SK-N-SH (cell line): ENCODE data around the gene VAMP2. TPM values are rescaled to one million over a fixed set of nuclear protein-coding genes. Genes with fewer than 3 reads are reported as not detected.

Experiments used
- CTCF ChIA-PET: fragments of 300-600, 350-600 bp; formaldehyde crosslinking; extraction: SDS; loops from one replicate; lab custom pipeline; 2021; lab: Yijun Ruan, JAX
- POLR2A ChIA-PET: fragments of 350-600 bp; sonication (Branson Sonifier 250); formaldehyde crosslinking; extraction: SDS; loops from one replicate; lab custom pipeline; 2020; ENCODE audit warnings: antibody characterized with exemption, inconsistent platforms; lab: Yijun Ruan, JAX
- DNase-seq: peaks from one replicate; pipeline ENCODE4 v3.0.0; 2012
- H2AFZ ChIP-seq: fragments of 200-600 bp; sonication (generic); 2 replicates; pipeline ENCODE4 v1.8.1; 2016; ENCODE audit warnings: antibody characterized with exemption, mild to moderate bottlenecking, low read depth
- H3F3A ChIP-seq: fragments of 200-600 bp; sonication (generic); replicated peaks from 2 replicates; pipeline ENCODE3; 2016; ENCODE audit warnings: antibody characterized with exemption, mild to moderate bottlenecking; ENCODE audit not compliant: insufficient read depth
- H3K27ac ChIP-seq, 2 experiments: fragments of 200-500 bp in 1 of 2; fragments of 200-600 bp in 1 of 2; sonication (Bioruptor generic) in 1 of 2; sonication (generic), shearing (Covaris generic) in 1 of 2; 2 replicates each; pipeline versions ENCODE4 v1.5.1 to v1.6.1; 2014 to 2016; ENCODE audit warnings: low read depth in 2 of 2, inconsistent platforms in 1 of 2, low read length in 1 of 2, mild to moderate bottlenecking in 1 of 2, mixed read lengths in 1 of 2
- H3K27me3 ChIP-seq: fragments of 200-600 bp; sonication (generic), shearing (Covaris generic); 2 replicates; pipeline ENCODE4 v1.6.1; 2016; ENCODE audit warnings: mixed run types; ENCODE audit not compliant: insufficient read depth
- H3K36me3 ChIP-seq, 2 experiments: fragments of 200-500 bp in 1 of 2; fragments of 200-600 bp in 1 of 2; sonication (Bioruptor generic) in 1 of 2; sonication (generic) in 1 of 2; replicated peaks in 1 of 2; 2 replicates each; pipeline versions ENCODE3 to v1.5.1; 2014 to 2016; ENCODE audit warnings: low read length in 1 of 2, mild to moderate bottlenecking in 1 of 2; ENCODE audit not compliant: insufficient read depth in 2 of 2, control insufficient read depth in 1 of 2
- H3K4me1 ChIP-seq, 2 experiments: fragments of 200-500 bp in 1 of 2; fragments of 200-600 bp in 1 of 2; sonication (Bioruptor generic) in 1 of 2; sonication (generic), shearing (Covaris generic) in 1 of 2; 2 replicates each; pipeline versions ENCODE4 v1.5.1 to v1.6.1; 2014 to 2016; ENCODE audit warnings: low read depth in 1 of 2, low read length in 1 of 2, mixed run types in 1 of 2; ENCODE audit not compliant: insufficient read depth in 2 of 2, control insufficient read depth in 1 of 2
- H3K4me2 ChIP-seq: fragments of 200-600 bp; sonication (generic), shearing (Covaris generic); 2 replicates; pipeline ENCODE4 v1.6.1; 2017; ENCODE audit warnings: mixed run types
- H3K4me3 ChIP-seq, 2 experiments: fragments of 200-500 bp in 1 of 2; fragments of 200-600 bp in 1 of 2; sonication (Bioruptor generic) in 1 of 2; sonication (generic), shearing (Covaris generic) in 1 of 2; 2 replicates each; pipeline versions ENCODE4 v1.5.1 to v1.8.1; 2014 to 2016; ENCODE audit warnings: low read depth in 2 of 2, inconsistent platforms in 1 of 2, low read length in 1 of 2, mild to moderate bottlenecking in 1 of 2, mixed read lengths in 1 of 2, moderate library complexity in 1 of 2
- H3K79me2 ChIP-seq: fragments of 200-600 bp; sonication (generic); 2 replicates; pipeline ENCODE4 v1.8.1; 2017; ENCODE audit warnings: mild to moderate bottlenecking; ENCODE audit not compliant: insufficient read depth
- H3K9ac ChIP-seq: fragments of 200-600 bp; sonication (generic); 2 replicates; pipeline ENCODE4 v1.6.1; 2017; ENCODE audit warnings: mixed run types
- H3K9me2 ChIP-seq: fragments of 200-600 bp; sonication (generic); 2 replicates; pipeline ENCODE4 v1.6.1; 2017; ENCODE audit warnings: mixed run types
- H3K9me3 ChIP-seq: fragments of 200-600 bp; sonication (generic); 2 replicates; pipeline ENCODE4 v1.6.1; 2017; ENCODE audit warnings: mixed run types, mild to moderate bottlenecking, moderate library complexity
- H4K20me1 ChIP-seq: fragments of 200-600 bp; sonication (generic); 2 replicates; pipeline ENCODE4 v1.6.1; 2017; ENCODE audit warnings: mild to moderate bottlenecking, mixed run types; ENCODE audit not compliant: insufficient read depth
- EP300 ChIP-seq, 2 experiments: IDR thresholded peaks; 2 replicates each; pipeline versions ENCODE4 v1.4.0 to v1.6.1; 2012; ENCODE audit warnings: borderline replicate concordance in 1 of 2, low read depth in 1 of 2, low read length in 1 of 2
- FOSL2 ChIP-seq: IDR thresholded peaks from 2 replicates; pipeline ENCODE4 v1.4.0; 2012; ENCODE audit warnings: low read depth, mild to moderate bottlenecking, moderate library complexity, borderline replicate concordance
- GABPA ChIP-seq: IDR thresholded peaks from 2 replicates; pipeline ENCODE4 v1.4.0; 2012; ENCODE audit warnings: low read depth, mild to moderate bottlenecking
- GATA2 ChIP-seq: sonication (generic); formaldehyde crosslinking; IDR thresholded peaks from 2 replicates; pipeline ENCODE4 v1.5.0; 2020; ENCODE audit warnings: mild to moderate bottlenecking, missing genetic modification reagents
- IRF3 ChIP-seq: fragments of 150-350 bp; IDR thresholded peaks from 2 replicates; pipeline ENCODE4 v1.6.1; 2016; ENCODE audit warnings: mild to moderate bottlenecking, low read depth, low read length
- JUND ChIP-seq: IDR thresholded peaks from 2 replicates; pipeline ENCODE4 v1.4.0; 2012
- MAX ChIP-seq: IDR thresholded peaks from 2 replicates; pipeline ENCODE4 v1.4.0; 2012; ENCODE audit warnings: low read depth
- MXI1 ChIP-seq: IDR thresholded peaks from 2 replicates; pipeline ENCODE4 v1.6.1; 2012; ENCODE audit warnings: mild to moderate bottlenecking, low read depth, low read length, improper control_type of control experiment
- NFIC ChIP-seq: IDR thresholded peaks from 2 replicates; pipeline ENCODE4 v1.4.0; 2012; ENCODE audit warnings: borderline replicate concordance
- NRF1 ChIP-seq: IDR thresholded peaks from 2 replicates; pipeline ENCODE4 v1.6.1; 2012; ENCODE audit warnings: low read depth, mild to moderate bottlenecking, low read length
- POLR2AphosphoS5 ChIP-seq: IDR thresholded peaks from 2 replicates; pipeline ENCODE4 v1.6.1; 2012; ENCODE audit warnings: low read depth, low read length
- RAD21 ChIP-seq: IDR thresholded peaks from 2 replicates; pipeline ENCODE4 v1.6.1; 2012; ENCODE audit warnings: mild to moderate bottlenecking, low read length
- RCOR1 ChIP-seq: fragments of 150-350 bp; IDR thresholded peaks from 2 replicates; pipeline ENCODE4 v1.6.1; 2017; ENCODE audit warnings: antibody characterized with exemption, low read length
- REST ChIP-seq: IDR thresholded peaks from 2 replicates; pipeline ENCODE4 v1.6.1; 2012; ENCODE audit warnings: mild to moderate bottlenecking, low read depth, low read length, moderate library complexity
- SIN3A ChIP-seq: IDR thresholded peaks from 2 replicates; pipeline ENCODE4 v1.6.1; 2012; ENCODE audit warnings: low read depth, mild to moderate bottlenecking, low read length, moderate library complexity, borderline replicate concordance
- USF2 ChIP-seq: fragments of 150-350 bp; IDR thresholded peaks from 2 replicates; pipeline ENCODE4 v1.6.1; 2017; ENCODE audit warnings: antibody characterized with exemption, low read length, low read depth, borderline replicate concordance
- WGBS: methylation state at CpG from one replicate; pipeline ENCODE4 v1.1.6; 2017; ENCODE audit warnings: low lambda C conversion rate; 5-methylcytosine and 5-hydroxymethylcytosine counted together
- polyA plus RNA-seq, 3 experiments: library from polyadenylated mRNA; depleted of rRNA; stranded (reverse); fragments of >200 nt; gene quantifications; 2 replicates each; pipeline ENCODE4 v1.2.3, GENCODE V29; 2012

VAMP2 gene
- polyA plus RNA-seq, 1 of the 3 experiments (the other 2 are of a cell fraction) = 42.0 TPM

GRCh38 chr17:8117367-8117979 lies 45.3 kb downstream of the VAMP2 start:
- 27% methylated on average over 12 of the region's 18 CpGs for WGBS
- POLR2A ChIA-PET = no interaction called here
- H3K9ac ChIP-seq = peak overlapping the region; percentile 52

GRCh38 chr17:8116776-8117175 lies 46.0 kb downstream of the VAMP2 start:
- no peak overlapping the region for H2AFZ ChIP-seq
- peaks cover 23% of the 10 kb centered on the region for H3F3A ChIP-seq
- H3K36me3 ChIP-seq = no peaks in the 10 kb centered on the region
- POLR2A ChIA-PET = no interaction called here
- DNase-seq = no peak
- no peak overlapping the region for H3K9ac ChIP-seq
- no peak overlapping the region for H3K27ac ChIP-seq
- H3K27me3 ChIP-seq = peaks cover 35% of the 10 kb centered on the region; the same call in 1 of the 2 replicates
- peaks cover 15% of the 10 kb centered on the region for H4K20me1 ChIP-seq
- 74% methylated on average over 18 of the region's 18 CpGs for WGBS
- CTCF ChIA-PET = interaction anchor here (1.0 to 15.2 kb wide), 9 partner anchors 9 to 60 kb away, joined by 3 to 298 read pairs (median 46); partner anchors contain the start of gene ALOX12B
- TF ChIP-seq JUND = no peak
- TF ChIP-seq SIN3A = no peak
- TF ChIP-seq RCOR1 = no peak
- no peak for TF ChIP-seq MXI1
- no peak for TF ChIP-seq NRF1
- TF ChIP-seq USF2 = no peak
- no peak for TF ChIP-seq EP300 (IDR thresholded peaks at IDR 0.05; ENCODE audit: borderline replicate concordance in 1 of 2, low read depth in 1 of 2, low read length in 1 of 2)
- no peak for TF ChIP-seq NFIC
- no peak for TF ChIP-seq MAX
- TF ChIP-seq GABPA = no peak
- no peak for TF ChIP-seq FOSL2
- TF ChIP-seq POLR2AphosphoS5 = no peak
- no peak for TF ChIP-seq REST
- no peak for TF ChIP-seq RAD21
- no peak for TF ChIP-seq IRF3
- no peak overlapping the region for H3K4me2 ChIP-seq
- no peaks in the 10 kb centered on the region for H3K79me2 ChIP-seq
- H3K4me3 ChIP-seq = no peak overlapping the region
- H3K4me1 ChIP-seq = peaks cover 0 to 18% of the 10 kb centered on the region in 2 experiments; a peak in 2 of 4 replicates
- no peaks in the 10 kb centered on the region for H3K9me2 ChIP-seq
- H3K9me3 ChIP-seq = no peaks in the 10 kb centered on the region

More at GRCh38 chr17:8117367-8117979, 45.3 kb downstream of the VAMP2 start:
- Histone ChIP-seq H3K4me3 (peak overlapping the region; percentile 53 to 79), H3K9me2 (no peaks in the 10 kb centered on the region), H3K4me1 (peaks cover 0 to 18% of the 10 kb centered on the region in 2 experiments; a peak in 2 of 4 replicates), H3K9me3 (no peaks in the 10 kb centered on the region), H3K36me3 (no peaks in the 10 kb centered on the region), H2AFZ (peak overlapping the region; percentile 77; the same call in 1 of the 2 replicates), H3K27ac (peak overlapping the region in 1 of 2 experiments; percentile 63; a peak in 2 of 4 replicates), H3F3A (peaks cover 23% of the 10 kb centered on the region), H3K27me3 (peaks cover 35% of the 10 kb centered on the region; the same call in 1 of the 2 replicates), H4K20me1 (peaks cover 15% of the 10 kb centered on the region), H3K79me2 (no peaks in the 10 kb centered on the region), H3K4me2 (peak overlapping the region; percentile 97)
- TF ChIP-seq GATA2 (CRISPR knock-in tag) (peak; percentile 57; the same call in 1 of the 2 replicates), RCOR1 (no peak)
- CTCF ChIA-PET = interaction anchor here (1.0 to 15.2 kb wide), 11 partner anchors 10 to 70 kb away, joined by 3 to 298 read pairs (median 32); partner anchors contain the start of genes ALOX12B and PER1
- no peak for DNase-seq
